Gastroesophageal sphincter (tissue), 3 donors: ENCODE measurements around the gene SEMA3F.

Experiments
- CTCF ChIP-seq, 4 experiments: fragments of 200-600 bp in 2 of 4; fragments of 450-650 bp in 2 of 4; sonication (generic) in 1 of 4; IDR thresholded peaks; one replicate each; pipeline ENCODE4 v1.5.1; 2017 to 2019; ENCODE audit warnings: antibody characterized with exemption in 4 of 4, mild to moderate bottlenecking in 2 of 4, moderate library complexity in 2 of 4
- EP300 ChIP-seq: sonication (generic); formaldehyde crosslinking; IDR thresholded peaks from one replicate; pipeline ENCODE4 v1.6.1; 2017; ENCODE audit warnings: antibody characterized with exemption, mild to moderate bottlenecking
- POLR2A ChIP-seq, 2 donors: fragments of 450-650 bp; IDR thresholded peaks; one replicate each; pipeline ENCODE4 v1.6.1; 2017; ENCODE audit warnings: antibody characterized with exemption in 2 of 2, mild to moderate bottlenecking in 2 of 2, moderate library complexity in 1 of 2
- POLR2AphosphoS5 ChIP-seq: sonication (generic); formaldehyde crosslinking; IDR thresholded peaks from one replicate; pipeline ENCODE4 v1.6.1; 2017; ENCODE audit warnings: antibody characterized with exemption

GRCh38 chr3:50111757-50112156, 43.4 kb upstream of the SEMA3F start:
- TF ChIP-seq POLR2A (IDR thresholded peaks at IDR 0.05): no peak
- no peak for TF ChIP-seq POLR2AphosphoS5
- TF ChIP-seq CTCF (IDR thresholded peaks at IDR 0.05): no peak
- no peak for TF ChIP-seq EP300
